ENCODE measurements around the gene GINS2.

GRCh38 chr16:85639529-85640253 is 49.1 kb downstream of the GINS2 start:
- TF ChIP-seq YY1 (IDR thresholded peaks at IDR 0.05; ENCODE audit: extremely low read depth, insufficient replicate concordance, low read depth, low read length): no peak
- no peak for TF ChIP-seq FOSL1 (IDR thresholded peaks at IDR 0.05; ENCODE audit: low read depth)
- no peak for TF ChIP-seq CEBPB (IDR thresholded peaks at IDR 0.05; ENCODE audit: low read depth)
- TF ChIP-seq POLR2A (IDR thresholded peaks at IDR 0.05; ENCODE audit: borderline replicate concordance, extremely low read depth, insufficient read depth, insufficient read length): no peak
- no peak for TF ChIP-seq CTCF (IDR thresholded peaks at IDR 0.05 in 2 of 3, conservative IDR thresholded peaks at IDR 0.05 in 1 of 3; ENCODE audit: borderline replicate concordance in 1 of 3, insufficient read depth in 1 of 3, low read depth in 2 of 3, low read length in 2 of 3)
- TF ChIP-seq ELF1 (IDR thresholded peaks at IDR 0.05; ENCODE audit: borderline replicate concordance, low read depth): no peak
- no peak for TF ChIP-seq REST (IDR thresholded peaks at IDR 0.05; ENCODE audit: low read depth)
- no peak for TF ChIP-seq POLR2AphosphoS5 (IDR thresholded peaks at IDR 0.05; ENCODE audit: low read depth, low read length)
- no peak for TF ChIP-seq RAD21 (IDR thresholded peaks at IDR 0.05; ENCODE audit: low read depth)
- no peak for TF ChIP-seq MAX (IDR thresholded peaks at IDR 0.05)
- TF ChIP-seq EZH2phosphoT487 (IDR thresholded peaks at IDR 0.05; ENCODE audit: borderline replicate concordance): no peak
- no peak for TF ChIP-seq EGR1 (IDR thresholded peaks at IDR 0.05; ENCODE audit: low read depth)
- no peak for TF ChIP-seq ZFX (IDR thresholded peaks at IDR 0.05)
- TF ChIP-seq SIN3A (IDR thresholded peaks at IDR 0.05; ENCODE audit: low read depth): no peak
